Hematopoietic multipotent progenitor cell (in vitro differentiated cells): Measurements from ENCODE around the gene LMOD2. TPM values are rescaled to one million over a fixed set of nuclear protein-coding genes. Genes with fewer than 3 reads are reported as not detected.

ENCODE experiments used
- DNase-seq, 3 donors: peaks; one replicate each; pipeline ENCODE4 v3.0.0-alpha.2; 2011 to 2015; ENCODE audit warnings: low read depth in 2 of 3, low spot score in 2 of 3
- total RNA-seq: library from RNA; depleted of rRNA; stranded (reverse); fragments of >200 nt; gene quantifications from one replicate; pipeline ENCODE4 v1.2.3, GENCODE V29; 2012

The LMOD2 gene
- total RNA-seq, 1 donor = not detected

DNA sequence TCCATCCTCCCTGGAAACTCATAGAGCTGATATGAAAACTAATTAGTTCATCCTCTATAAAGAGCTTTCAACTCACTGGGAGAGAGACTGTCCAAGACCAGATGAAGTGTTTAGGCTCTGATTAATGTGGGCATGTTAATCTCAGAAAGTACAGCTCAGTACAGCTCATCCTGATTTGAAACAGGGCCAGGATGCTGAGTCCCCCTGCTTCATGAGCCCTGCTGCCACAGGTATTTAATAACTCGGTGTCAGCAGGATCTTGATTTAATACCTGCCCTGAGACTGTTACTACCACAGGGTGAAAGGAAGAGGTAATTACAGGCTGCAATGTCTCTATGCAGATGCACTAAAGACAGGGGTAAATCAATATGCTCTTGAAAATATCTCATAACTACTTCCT is 10.8 kb downstream of the LMOD2 start:
- DNase-seq = no peak

DNA sequence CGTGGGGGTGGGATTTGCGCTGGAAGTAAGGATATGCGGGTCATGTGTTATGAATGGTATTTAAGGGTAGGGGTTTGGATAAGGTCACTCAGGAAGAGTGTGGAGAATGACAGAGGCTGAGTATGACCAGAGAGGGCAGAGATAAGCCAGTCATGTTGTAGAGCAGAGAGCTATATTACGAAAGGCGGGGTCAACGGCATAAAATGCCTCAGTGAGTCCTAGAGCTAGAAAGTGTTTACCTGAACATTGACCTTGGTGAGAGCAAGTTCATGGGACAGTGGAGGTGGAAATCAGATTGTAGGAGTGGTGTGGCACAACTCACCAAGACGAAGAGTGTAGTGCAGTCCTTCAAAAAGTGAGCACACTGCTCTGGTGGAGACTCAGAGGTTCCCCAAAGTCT is 13.8 kb downstream of the LMOD2 start:
- DNase-seq = no peak

DNA sequence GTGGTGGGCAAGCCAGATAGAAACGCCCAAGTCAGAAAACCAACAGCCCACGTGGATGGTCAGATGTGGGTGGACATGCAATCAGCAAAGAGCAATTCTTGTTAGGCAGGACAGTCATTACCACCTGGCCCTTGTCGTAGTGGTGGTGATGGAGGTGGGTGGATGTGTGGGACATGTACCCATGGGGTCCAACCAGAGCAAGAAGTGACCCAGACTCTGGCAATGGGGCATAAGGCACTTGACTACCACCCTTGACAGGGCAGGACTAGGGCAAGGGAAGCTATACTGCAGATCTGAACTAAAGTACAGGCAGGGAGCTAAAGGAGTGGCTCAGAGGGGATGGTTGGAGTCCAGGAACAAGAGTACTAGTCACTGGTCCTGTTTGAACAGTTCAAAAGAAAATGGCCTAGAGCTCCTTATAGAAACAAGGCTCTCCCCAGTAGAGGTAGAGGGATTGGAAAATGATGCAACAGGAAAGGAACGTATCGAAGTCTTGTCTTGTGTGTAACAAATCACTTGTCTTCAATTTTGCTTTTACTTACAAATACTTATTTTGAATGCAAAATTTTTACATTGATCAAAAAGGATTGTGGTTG is 17.6 kb downstream of the LMOD2 start:
- DNase-seq = no peak

DNA sequence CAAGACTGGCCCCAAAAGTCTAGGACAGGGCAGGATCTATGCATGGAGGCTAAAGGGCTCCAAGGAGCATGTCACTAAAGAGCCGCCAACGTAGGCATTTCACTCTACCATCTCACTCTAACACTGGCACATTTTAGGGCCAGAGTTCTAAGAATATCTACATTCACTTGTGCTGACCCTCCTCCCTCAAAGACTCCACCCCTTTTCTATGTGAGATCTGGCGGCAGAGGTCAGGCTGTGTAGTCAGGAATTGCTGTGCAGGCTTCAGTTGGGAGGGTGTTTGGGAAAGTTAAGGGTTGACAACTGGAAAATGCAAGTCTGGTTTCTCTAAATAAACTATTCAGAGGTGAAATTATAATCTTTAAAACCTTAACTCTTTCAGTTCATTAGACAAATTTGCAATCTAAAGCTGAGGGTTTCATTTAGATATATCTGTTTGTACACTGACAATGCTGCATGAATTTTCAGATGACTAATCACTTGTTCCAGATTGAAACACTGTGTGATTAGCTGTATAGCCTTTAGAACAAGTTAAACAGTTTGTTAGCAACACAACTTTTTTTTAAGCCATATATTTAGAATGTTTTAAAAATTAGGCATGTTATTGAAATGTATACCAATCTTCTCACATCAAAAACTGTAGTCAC is 18.2 kb downstream of the LMOD2 start:
- no peak for DNase-seq

DNA sequence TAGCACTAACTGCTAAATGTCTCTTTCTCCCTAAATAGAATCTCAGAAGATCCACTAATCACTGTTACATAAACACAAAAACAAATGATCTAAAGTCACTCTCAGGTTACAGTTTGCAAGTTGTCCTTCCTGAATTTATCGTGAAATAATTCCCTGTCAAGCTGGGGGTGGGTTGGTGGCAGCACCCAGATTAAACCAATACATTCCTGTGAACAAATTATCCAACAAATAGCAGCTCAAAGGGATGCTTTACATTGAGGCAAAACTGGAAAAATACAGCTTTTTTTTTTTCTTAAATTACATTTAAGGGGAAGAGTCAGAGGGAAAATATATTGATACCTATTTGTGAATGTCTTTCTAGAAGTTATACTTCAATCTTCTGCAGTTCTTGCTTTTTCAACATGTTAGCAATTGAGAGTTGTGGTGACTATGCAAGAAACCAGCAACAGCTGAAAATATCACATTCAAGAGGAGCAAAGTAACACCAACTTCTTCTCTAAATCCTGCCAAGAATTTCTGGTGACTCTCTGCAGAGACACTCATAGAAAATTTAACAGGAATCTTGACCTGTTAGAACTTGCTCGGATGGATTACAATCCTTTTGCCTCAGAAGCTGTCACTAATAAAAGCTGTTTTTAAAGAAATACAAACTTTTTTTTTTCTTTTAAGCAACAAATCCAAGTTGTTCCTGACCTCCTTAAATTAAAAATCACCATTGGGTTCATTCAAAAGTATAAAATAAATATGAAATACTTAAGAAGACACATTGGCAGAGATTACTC is 18.9 kb downstream of the LMOD2 start:
- no peak for DNase-seq

DNA sequence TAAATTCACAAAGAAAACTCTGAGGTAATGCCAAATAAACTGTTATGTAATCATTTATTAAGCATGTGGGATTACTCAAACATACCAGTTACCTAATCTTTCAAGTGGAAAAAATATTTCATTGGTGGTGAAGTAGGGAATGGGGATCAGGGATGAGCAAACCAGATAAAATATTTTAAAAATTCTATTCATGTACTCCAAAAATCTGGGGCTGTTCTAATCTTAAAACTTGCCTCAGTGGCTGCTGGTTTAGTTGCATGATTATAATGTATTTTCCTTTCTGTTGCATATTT is 19.5 kb downstream of the LMOD2 start:
- DNase-seq = no peak

DNA sequence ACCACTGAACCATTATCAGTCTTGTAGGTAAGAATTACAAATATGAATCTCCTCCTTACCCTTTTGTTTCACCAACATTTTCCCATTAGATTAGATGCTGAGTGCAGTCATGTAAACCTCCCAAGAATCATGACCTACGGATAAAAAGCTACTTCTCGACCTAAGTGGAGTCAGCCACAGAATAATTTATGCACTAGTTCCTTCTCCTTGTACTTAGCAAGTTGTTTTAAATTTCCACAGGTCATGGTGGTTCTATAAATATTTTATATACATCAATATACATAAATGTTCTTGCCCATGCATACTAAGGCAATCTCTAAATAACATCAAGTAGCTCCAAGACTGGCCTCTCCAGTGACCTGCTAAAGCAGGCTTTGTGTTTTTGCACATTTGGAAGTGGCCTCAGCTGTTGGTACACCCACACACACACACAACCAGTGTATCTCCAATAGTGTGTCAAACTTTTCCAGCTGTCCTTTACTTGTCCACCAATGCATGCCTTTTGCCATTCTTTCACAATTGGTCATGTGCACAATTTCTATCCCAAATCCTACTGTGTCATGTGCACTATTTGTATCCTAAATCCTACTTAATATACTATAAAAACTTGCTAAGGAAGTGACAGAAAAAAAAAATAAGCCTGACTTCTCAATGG is 21.5 kb downstream of the LMOD2 start:
- DNase-seq = no peak

DNA sequence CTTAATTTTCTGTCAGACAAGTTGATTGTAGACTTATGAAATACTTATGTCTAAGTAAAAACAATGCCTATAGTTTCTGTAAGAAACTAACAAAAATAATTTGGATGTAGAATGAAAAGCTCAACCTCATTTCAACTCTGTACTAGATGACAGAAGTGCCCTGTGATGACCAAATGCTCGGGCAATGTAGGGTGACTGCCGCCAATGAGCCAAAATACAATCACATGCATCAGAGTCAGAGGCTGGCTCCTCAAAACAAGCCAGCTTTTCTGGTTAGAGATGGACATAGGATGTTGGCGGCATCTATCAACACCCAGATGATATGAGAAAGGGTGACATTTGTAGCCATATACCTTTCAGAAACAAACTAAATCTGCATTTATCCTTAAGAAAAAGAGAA is 23.9 kb downstream of the LMOD2 start:
- no peak for DNase-seq

DNA sequence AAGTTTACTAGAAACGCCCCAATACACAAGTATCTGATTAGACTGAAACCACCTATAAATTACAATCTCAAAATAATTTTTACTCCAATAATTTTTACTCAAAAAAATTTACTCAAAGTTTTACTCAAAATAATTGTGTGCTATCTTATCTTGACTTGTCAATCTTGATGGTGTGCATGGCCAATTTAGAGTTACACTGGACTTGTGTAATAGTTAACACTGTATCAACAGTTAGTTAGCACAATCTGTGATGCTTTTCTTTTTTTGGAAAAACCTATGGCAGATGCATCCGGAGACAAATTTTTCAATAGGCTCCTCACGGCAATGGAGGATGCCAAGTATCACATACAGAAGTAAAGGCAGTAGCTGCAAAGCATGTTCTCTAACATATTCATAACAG is 24.9 kb downstream of the LMOD2 start:
- no peak for DNase-seq

DNA sequence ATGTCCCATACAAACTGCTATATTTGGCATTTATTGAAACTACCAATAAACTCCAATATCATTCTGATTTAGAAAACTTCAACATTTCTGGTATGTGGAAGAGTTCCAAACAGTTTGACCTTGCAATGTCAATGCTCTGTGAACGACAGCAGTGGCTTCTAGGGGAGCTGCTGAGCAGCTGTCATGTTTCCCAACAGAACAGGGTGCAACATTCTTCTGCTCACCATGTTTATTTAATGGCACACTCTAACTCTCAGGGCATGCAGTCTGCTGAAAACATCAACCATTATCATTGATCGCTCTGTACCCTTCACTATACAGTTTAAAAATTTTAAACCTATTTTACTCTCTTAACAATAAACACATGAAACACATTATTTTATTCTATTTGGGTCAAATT is 25.9 kb downstream of the LMOD2 start:
- no peak for DNase-seq

DNA sequence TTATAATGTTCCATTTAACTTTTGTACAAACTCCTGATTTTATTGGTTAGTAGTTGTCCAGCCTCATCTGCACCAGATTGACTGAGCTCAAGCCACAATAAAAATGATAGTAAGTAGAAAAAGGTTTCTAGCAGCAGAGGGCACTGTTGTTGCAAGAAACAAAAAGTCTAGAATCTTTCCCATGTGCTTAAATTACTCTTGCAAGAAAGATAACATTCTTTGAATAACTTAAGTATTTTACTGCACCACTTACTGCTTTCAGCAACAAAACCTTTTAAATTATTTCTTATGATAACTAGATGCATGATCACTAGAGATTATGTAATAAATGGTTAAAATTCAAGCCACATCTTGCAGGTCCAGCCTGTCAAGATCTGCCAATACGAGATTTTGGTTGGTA is 27.0 kb downstream of the LMOD2 start:
- DNase-seq = peak in 2 of 3 donors; percentile 41 to 76

DNA sequence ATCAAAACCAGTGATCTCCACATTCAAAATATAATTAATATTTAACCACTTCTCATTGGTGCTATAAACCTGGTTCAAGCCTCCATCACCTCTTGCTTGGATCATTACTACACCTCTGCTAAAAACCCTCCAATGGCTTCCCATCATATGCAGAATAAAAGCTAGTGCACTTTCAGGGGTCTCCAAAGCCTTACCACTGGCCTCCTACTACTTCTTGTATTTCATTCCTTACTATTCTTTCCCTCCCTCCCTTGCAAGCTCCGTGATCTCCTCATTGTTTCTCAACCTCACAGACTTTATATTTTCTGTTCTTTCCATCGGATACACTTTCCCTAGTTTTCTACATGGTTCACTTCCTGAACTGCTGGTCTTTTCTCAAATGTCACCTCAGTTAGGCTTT is 31.5 kb downstream of the LMOD2 start:
- DNase-seq = no peak

DNA sequence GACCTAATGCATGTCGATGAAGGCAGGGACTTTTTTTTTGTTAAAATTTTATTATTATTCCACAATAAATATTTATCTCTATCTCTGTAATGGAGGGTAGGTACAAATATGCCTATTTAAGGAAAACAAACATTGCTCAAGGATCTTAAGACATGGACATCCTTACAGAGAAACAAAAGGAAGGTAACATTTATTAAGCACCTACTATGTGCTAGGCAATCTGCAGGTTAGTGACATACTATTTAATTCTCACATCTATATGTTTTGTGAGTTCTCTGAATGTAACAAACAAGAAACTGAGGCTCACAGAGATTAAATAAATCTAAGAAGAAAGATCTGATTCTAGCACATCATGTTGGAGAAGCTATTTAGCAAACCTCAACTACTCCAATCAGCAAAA is 32.1 kb downstream of the LMOD2 start:
- DNase-seq = no peak

DNA sequence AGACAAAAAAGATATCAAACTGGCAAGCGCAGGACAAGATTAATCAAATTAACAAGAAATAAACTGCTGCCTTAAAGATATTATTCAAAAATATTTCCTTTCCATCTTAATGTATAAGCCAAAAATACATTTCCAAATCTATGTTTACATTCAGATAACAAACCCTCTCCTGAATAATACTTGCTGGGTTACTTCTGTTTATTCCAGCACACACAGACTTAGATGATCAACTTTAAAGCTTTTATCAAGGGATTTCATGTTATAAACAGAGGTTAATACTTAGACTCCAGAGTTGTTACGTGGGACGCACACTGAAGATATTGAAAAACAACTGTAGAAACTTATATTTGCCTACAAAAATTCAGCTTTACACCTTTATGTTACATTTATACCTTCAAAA is 33.6 kb downstream of the LMOD2 start:
- DNase-seq = no peak

DNA sequence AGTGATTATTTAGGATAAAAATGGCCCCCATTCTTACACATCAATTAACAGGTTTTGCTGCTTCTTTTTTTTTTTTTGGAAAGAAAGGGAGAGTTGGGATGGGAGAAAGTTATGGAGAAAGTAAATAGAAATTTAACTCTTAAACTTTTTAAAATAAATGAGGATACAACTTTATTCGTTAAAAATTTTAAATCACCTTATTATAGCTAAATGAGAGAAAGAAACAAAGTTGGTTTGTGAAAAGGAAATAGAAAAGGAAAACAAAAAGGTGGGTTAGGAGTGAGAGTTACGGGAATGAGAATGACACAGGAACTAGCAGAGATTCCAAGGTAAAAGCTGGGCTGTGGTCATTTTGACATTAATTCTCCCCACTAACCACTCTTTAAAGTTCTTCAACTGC is 34.9 kb downstream of the LMOD2 start:
- DNase-seq = no peak

DNA sequence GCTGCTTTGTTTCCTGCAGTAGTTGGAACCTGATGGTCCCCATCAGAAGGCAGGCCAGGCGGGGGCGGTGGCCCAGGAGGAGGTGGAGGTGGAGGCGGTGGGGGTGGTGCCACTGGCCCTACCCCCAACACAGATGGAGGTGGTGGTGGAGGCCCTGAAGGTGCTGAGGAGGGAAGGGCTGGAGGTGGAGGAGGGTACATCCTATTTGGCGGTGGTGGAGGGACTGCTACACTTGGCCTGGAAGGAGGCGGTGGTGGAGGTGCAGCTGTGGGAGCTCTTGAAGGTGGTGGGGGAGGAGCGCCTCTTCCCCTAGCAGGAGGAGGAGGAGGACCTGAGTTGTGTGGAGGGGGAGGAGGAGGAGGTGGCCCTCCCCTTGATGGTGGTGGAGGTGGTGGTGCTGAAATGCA is 36.8 kb downstream of the LMOD2 start:
- no peak for DNase-seq

DNA sequence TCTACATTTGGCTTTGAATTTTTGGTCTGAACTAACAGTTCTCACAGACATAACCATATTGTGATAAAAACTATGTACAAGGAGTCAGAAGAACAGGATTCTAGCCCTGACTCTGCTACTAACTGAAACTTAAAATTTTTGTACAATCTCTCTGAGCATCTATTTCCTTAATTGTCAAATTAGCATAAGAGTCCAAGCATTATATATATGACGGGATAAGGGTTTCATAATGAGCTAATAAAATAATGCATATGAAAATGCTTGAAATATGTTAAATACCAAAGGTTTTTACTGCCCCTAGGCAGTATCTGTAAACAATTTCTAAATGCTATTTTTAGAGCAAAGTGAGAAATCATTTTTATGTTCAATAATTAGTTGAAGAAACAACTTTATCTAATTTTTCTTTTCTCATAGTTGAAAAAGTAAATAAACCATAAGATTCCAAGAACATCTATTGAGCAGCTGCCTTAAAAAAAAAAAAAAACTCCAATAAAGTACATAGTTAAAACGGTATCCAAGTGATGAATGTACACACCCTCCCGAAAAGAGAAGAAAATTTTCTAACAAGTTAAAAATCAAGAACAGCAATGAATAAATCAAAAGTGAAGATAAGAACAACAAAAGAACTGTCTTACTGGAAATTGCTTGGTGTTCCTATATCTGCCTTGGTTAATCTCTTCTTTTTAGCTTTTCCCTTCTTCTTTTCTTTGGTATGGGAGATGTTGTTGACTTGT is 40.4 kb downstream of the LMOD2 start:
- no peak for DNase-seq

DNA sequence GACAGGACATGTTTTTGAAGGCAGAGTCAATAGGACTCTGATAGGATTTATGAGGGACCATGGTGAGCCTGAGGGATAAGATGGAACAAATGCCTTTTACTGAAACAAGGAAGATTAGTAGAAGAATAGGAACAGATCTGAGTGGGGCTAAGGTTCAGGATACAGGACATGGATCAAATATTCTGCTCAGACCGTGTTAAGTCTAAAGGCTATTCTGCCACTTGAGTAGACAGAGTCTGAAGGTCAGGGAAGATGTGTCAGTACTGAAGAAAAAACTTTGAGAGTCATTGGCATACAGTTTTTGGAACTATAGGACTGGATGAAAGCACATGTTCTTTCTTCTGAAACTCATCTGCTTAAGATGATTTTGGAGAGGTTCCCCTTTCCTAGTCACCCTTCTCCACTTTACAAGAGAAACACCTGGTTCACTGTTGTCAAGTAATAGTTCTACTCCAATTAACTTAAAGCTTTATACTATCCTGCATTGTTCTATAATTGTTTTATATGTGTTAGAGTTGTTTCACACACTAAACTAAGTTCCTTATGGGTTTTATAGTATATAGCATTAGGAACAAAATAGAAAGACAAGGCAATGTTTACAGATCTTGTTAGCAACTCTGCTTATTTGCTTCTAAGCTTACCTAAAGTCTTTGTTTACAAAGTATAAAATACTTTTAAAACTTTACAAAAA is 49.7 kb downstream of the LMOD2 start:
- no peak for DNase-seq

DNA sequence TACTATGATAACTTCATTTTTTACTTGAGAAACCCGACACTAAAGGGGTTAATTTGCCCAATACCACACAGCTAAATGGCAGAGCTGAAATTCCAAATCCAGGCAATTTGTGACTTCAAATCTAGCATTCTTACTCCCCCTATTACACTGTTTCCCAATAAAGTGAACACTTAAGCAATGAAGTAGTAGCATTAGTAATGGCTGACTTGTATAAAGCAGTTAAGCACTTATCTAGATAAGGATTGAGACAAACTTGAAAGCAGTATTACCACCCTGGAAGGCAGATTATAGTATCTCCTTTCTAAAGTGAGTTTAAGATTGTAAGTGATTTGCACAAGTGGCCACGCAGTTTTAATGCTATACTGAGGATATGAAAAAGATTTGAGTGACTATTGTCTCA is 53.9 kb downstream of the LMOD2 start:
- DNase-seq = no peak

DNA sequence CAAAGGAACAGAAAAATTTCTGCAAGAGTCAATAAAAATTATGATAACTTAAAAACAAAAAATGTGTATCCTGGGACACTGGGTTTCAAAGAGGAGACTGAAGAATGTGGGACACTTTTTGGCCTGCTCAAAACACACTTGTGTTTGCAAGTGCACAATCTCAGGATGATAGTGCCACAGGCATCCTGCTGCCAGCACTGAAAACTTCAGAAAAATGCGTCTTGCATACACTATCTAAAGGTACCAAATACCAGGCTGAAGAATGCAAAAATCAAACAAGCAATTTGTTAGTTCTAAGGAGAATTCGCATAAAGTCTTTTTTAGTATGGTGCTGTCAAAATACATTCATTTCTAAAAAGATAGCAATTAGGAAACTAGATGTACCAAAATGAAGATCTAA is 55.0 kb downstream of the LMOD2 start:
- no peak for DNase-seq

DNA sequence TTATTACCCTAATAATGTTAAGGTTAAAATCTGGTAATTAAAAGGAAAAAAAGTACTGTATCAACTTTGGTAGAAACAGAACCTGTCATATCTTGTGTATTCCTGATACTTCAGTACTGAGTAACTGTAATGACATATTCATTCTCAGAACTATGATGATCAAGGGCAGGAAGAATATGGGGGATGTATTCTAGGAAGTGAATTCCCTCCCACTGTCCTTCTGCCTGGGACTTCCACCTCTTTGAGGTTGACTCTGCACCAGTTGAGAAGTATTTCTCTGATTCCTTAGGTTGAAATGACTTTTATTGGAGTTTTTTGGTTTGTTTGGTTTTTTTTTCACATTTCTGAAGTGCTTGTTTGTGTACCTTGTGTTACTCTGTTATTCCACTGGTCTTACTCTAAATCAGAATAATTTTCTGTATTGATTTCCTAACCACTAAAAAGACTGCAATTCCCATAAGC is 56.2 kb downstream of the LMOD2 start:
- no peak for DNase-seq
